ENCODE results near the gene TTC13.

The TTC13 gene

GRCh38 chr1:230907472-230908205, 71.0 kb downstream of the TTC13 start:
- no peak for DNase-seq (ENCODE audit: low spot score)

GRCh38 chr1:230906226-230906625, 72.4 kb downstream of the TTC13 start:
- no peak for DNase-seq (ENCODE audit: low spot score)

- DNase-seq (ENCODE audit: low spot score): no peak
Measured at GRCh38 chr1:230905733-230906132, 72.9 kb downstream of the TTC13 start.

- no peak for DNase-seq (ENCODE audit: low spot score)
Measured at GRCh38 chr1:230902349-230902923, 76.2 kb downstream of the TTC13 start.

- DNase-seq (ENCODE audit: low spot score): no peak
Measured at GRCh38 chr1:230901671-230902070, 77.0 kb downstream of the TTC13 start.

GRCh38 chr1:230900984-230901383, 77.7 kb downstream of the TTC13 start:
- DNase-seq (ENCODE audit: low spot score): no peak

GRCh38 chr1:230899841-230900251, 78.8 kb downstream of the TTC13 start:
- DNase-seq (ENCODE audit: low spot score): no peak

- DNase-seq (ENCODE audit: low spot score): no peak
Measured at GRCh38 chr1:230898748-230899147, 79.9 kb downstream of the TTC13 start.

GRCh38 chr1:230898144-230898543, 80.5 kb downstream of the TTC13 start:
- DNase-seq (ENCODE audit: low spot score): no peak

- no peak for DNase-seq (ENCODE audit: low spot score)
Measured at GRCh38 chr1:230896779-230897178, 81.9 kb downstream of the TTC13 start.

- no peak for DNase-seq (ENCODE audit: low spot score)
Measured at GRCh38 chr1:230895452-230895851, 83.2 kb downstream of the TTC13 start.

GRCh38 chr1:230894664-230895063, 84.0 kb downstream of the TTC13 start:
- no peak for DNase-seq (ENCODE audit: low spot score)

GRCh38 chr1:230894032-230894431, 84.6 kb downstream of the TTC13 start:
- DNase-seq (ENCODE audit: low spot score): no peak

- no peak for DNase-seq (ENCODE audit: low spot score)
Measured at GRCh38 chr1:230892018-230892491, 86.6 kb downstream of the TTC13 start.

GRCh38 chr1:230891413-230891812, 87.2 kb downstream of the TTC13 start:
- no peak for DNase-seq (ENCODE audit: low spot score)

GRCh38 chr1:230884646-230885045, 94.0 kb downstream of the TTC13 start:
- no peak for DNase-seq (ENCODE audit: low spot score)

- no peak for DNase-seq (ENCODE audit: low spot score)
Measured at GRCh38 chr1:230883967-230884366, 94.7 kb downstream of the TTC13 start.

- no peak for DNase-seq (ENCODE audit: low spot score)
Measured at GRCh38 chr1:230879778-230880177, 98.9 kb downstream of the TTC13 start.

- no peak for DNase-seq (ENCODE audit: low spot score)
Measured at GRCh38 chr1:230878591-230878990, 100.1 kb downstream of the TTC13 start.

- DNase-seq (ENCODE audit: low spot score): no peak
Measured at GRCh38 chr1:230877924-230878590, 100.6 kb downstream of the TTC13 start.

- DNase-seq (ENCODE audit: low spot score): no peak
Measured at GRCh38 chr1:230877146-230877923, 101.3 kb downstream of the TTC13 start.

GRCh38 chr1:230876660-230877059, 102.0 kb downstream of the TTC13 start:
- DNase-seq (ENCODE audit: low spot score): no peak
